Kidney (tissue), 14 donors: Measurements from ENCODE around the gene CRYBG1. TPM values are rescaled to one million over a fixed set of nuclear protein-coding genes. Genes with fewer than 3 reads are reported as not detected.

Experiments
- DNase-seq, 5 donors: peaks; one replicate each; pipeline ENCODE4 v3.0.0-alpha.2; 2013 to 2020
- FAIRE-seq: peaks from 2 replicates; lab custom pipeline; 2012; peaks lifted over from hg19 to GRCh38; lab: Jason Lieb, UNC
- H3K27ac ChIP-seq, 2 donors: one replicate each; pipeline ENCODE4 v1.7.0; 2013; ENCODE audit warnings: low read depth in 2 of 2, low read length in 2 of 2, inconsistent platforms in 1 of 2
- H3K27me3 ChIP-seq: one replicate; pipeline ENCODE4 v1.7.1; 2013; ENCODE audit warnings: low read length, inconsistent platforms; ENCODE audit not compliant: control insufficient read depth, insufficient read depth
- H3K36me3 ChIP-seq, 3 donors: one replicate each; pipeline versions ENCODE4 v1.7.0 to v1.7.1; 2013; ENCODE audit warnings: low read length in 3 of 3, control low read depth in 1 of 3, inconsistent platforms in 1 of 3; ENCODE audit not compliant: insufficient read depth in 3 of 3, control insufficient read depth in 2 of 3
- H3K4me1 ChIP-seq, 3 donors: one replicate each; pipeline versions ENCODE4 v1.7.0 to v1.7.1; 2013; ENCODE audit warnings: low read length in 3 of 3, inconsistent platforms in 1 of 3, low read depth in 1 of 3; ENCODE audit not compliant: control insufficient read depth in 2 of 3, insufficient read depth in 2 of 3
- H3K4me3 ChIP-seq, 3 donors: one replicate each; pipeline versions ENCODE4 v1.7.0 to v1.8.1; 2013; ENCODE audit warnings: low read length in 3 of 3, control low read depth in 1 of 3, inconsistent platforms in 1 of 3
- H3K9ac ChIP-seq, 3 donors: one replicate each; pipeline versions ENCODE4 v1.7.0 to v1.7.1; 2013; ENCODE audit warnings: low read length in 3 of 3, control low read depth in 1 of 3, inconsistent platforms in 1 of 3
- H3K9me3 ChIP-seq, 3 donors: one replicate each; pipeline versions ENCODE4 v1.7.0 to v1.7.1; 2013; ENCODE audit warnings: low read length in 3 of 3, control low read depth in 1 of 3, inconsistent platforms in 1 of 3; ENCODE audit not compliant: control insufficient read depth in 2 of 3, insufficient read depth in 1 of 3
- intact Hi-C: fragments of 100-400 bp; cut with DNase I; formaldehyde crosslinking; loops from one replicate; pipeline ENCODE4 v1.11.1; 2022
- polyA plus RNA-seq: library from polyadenylated mRNA; stranded (reverse); fragments of 350-450 nt; fragmentation: Illumina TruSeq; extraction: RNeasy Lipid Tissue Mini Kit (QIAGEN cat#74804); gene quantifications from one replicate; pipeline ENCODE4 v1.2.3, GENCODE V29; 2014; ENCODE audit warnings: low read depth, low replicate concordance; ENCODE audit not compliant: insufficient read depth
- total RNA-seq: library from RNA; stranded (reverse); fragmentation: NEBNext Ultra II Directional; extraction: Animal tissue kit (Norgen Biotek cat#: 25700); gene quantifications from one replicate; pipeline ENCODE4 v1.2.1, GENCODE V29; 2021
- TF ChIP-seq, protein P1 (sequence below): IDR thresholded peaks from 3 replicates; pipeline ENCODE4 v1.5.1; 2012; ENCODE audit warnings: mild to moderate bottlenecking, moderate library complexity, borderline replicate concordance; ENCODE audit not compliant: insufficient read depth; ENCODE audit errors: extremely low read depth
- donor health status: control.
- donor health status: control.
- donor health status: control.
- donor health status: control.
- donor health status: control.
- donor health status: DM: yes; HTN: yes; CAD: no.
- donor health status: Normal renal cell carcinoma (clear cell type).

Gene CRYBG1
- total and polyA plus RNA-seq, 2 donors from 2014 or later, result 7.0 to 32.6 TPM

DNA sequence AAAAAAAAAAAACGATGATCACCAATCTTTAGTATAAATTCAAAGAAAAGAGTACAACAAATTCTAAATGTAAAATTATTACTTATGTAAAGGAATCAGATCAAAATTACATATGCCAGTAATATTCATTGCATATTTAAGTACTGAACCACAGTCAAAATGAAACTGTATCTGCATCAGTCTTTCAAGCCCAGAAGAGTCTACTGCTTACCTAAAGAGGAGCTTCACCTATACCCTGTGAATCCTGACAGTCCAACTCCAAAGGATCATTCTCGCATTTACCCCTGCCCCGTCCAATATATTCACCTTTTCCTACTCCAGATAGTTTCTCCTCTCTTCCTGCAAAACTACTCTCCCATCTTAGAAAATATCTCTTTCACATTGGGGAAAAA is 44.1 kb upstream of the CRYBG1 start:
- Histone ChIP-seq H3K36me3 (peaks cover 0 to 8% (median 7%) of the 10 kb centered on the region in 3 donors), H3K27ac (no peak overlapping the region), H3K9me3 (no peaks in the 10 kb centered on the region), H3K9ac (no peak overlapping the region), H3K4me3 (no peak overlapping the region), H3K4me1 (no peaks in the 10 kb centered on the region), H3K27me3 (no peaks in the 10 kb centered on the region)
- intact Hi-C loops, result no loop called here
- DNase-seq (no peak), FAIRE-seq (no peak)
- TF ChIP-seq, protein P1, sequence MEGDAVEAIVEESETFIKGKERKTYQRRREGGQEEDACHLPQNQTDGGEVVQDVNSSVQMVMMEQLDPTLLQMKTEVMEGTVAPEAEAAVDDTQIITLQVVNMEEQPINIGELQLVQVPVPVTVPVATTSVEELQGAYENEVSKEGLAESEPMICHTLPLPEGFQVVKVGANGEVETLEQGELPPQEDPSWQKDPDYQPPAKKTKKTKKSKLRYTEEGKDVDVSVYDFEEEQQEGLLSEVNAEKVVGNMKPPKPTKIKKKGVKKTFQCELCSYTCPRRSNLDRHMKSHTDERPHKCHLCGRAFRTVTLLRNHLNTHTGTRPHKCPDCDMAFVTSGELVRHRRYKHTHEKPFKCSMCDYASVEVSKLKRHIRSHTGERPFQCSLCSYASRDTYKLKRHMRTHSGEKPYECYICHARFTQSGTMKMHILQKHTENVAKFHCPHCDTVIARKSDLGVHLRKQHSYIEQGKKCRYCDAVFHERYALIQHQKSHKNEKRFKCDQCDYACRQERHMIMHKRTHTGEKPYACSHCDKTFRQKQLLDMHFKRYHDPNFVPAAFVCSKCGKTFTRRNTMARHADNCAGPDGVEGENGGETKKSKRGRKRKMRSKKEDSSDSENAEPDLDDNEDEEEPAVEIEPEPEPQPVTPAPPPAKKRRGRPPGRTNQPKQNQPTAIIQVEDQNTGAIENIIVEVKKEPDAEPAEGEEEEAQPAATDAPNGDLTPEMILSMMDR, result no peak

DNA sequence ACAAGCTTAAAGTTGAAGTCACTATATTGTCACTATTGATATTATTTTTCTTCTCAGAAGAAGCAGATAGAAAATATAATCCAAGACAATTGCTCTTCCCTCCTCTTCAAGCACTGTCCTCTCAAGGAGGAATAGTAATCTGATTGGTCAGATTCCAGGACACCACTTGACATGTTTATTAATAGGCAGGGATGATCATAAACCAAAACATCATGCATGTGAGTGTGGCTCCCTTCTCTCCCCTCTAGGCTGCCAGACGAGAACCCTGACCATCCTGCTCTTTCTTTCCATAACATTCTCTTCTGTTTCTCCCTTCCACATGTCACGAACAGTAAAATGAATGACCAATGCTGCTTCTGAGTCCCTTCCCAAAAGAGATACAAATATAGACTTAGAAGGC is 42.5 kb upstream of the CRYBG1 start:
- FAIRE-seq, result no peak
- TF ChIP-seq, protein P1, result no peak
- H3K27ac ChIP-seq, result no peak overlapping the region
- no peak overlapping the region for H3K9ac ChIP-seq
- no peaks in the 10 kb centered on the region for H3K27me3 ChIP-seq
- peaks cover 0 to 7% (median 6%) of the 10 kb centered on the region in 3 donors for H3K36me3 ChIP-seq
- no peak for DNase-seq
- no peak overlapping the region for H3K4me3 ChIP-seq
- no peaks in the 10 kb centered on the region for H3K9me3 ChIP-seq
- no peaks in the 10 kb centered on the region for H3K4me1 ChIP-seq
- intact Hi-C loops, result no loop called here

DNA sequence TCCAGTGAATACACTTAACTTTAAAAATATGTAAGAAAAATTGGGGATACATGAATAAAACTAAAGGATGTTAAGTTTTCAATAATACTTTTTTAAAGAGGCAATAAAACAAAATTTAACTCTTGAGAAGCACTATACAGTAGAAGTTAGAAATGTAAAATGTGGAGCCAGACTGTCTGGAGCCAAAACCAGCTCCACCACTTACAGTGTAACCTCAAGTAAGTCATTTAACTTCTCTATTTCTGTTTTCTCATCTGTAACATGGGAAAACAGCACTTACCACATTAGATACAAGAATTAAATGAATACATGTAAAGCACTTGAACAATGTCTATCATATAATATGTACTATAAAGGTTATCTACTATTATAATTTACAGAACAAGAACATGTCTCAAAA is 41.7 kb upstream of the CRYBG1 start:
- intact Hi-C loops, result no loop called here
- FAIRE-seq (no peak), DNase-seq (no peak)
- Histone ChIP-seq H3K27me3 (no peaks in the 10 kb centered on the region), H3K4me3 (no peak overlapping the region), H3K9ac (no peak overlapping the region), H3K9me3 (no peaks in the 10 kb centered on the region), H3K4me1 (peaks cover 0 to 5% (median 0%) of the 10 kb centered on the region in 3 donors), H3K36me3 (peaks cover 0 to 7% (median 5%) of the 10 kb centered on the region in 3 donors), H3K27ac (no peak overlapping the region)
- TF ChIP-seq, protein P1, result no peak

DNA sequence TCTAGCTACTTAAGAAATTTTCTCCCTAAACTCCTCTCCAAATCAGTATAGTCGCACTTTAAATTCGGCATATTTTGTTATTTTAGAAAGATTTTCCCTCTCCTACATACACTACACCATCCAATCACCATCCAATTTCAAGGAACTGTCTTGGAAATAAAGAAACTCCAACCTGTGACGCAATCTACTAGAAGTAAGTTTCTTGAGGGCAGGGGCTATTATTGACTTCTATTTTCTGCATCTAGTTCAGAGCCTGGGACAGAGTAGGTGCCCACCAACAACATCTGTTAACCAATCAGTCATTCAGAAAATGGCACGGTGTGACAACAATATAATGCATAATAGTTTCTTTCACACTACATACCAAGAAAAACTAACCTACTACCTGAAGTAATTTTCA is 38.6 kb upstream of the CRYBG1 start:
- intact Hi-C loops, result no loop called here
- no peak for DNase-seq
- no peak overlapping the region for H3K4me3 ChIP-seq
- peaks cover 3 to 12% (median 5%) of the 10 kb centered on the region in 3 donors for H3K4me1 ChIP-seq
- H3K27me3 ChIP-seq, result no peaks in the 10 kb centered on the region
- H3K27ac ChIP-seq, result no peak overlapping the region
- no peak overlapping the region for H3K9ac ChIP-seq
- TF ChIP-seq, protein P1, result no peak
- FAIRE-seq, result no peak
- no peaks in the 10 kb centered on the region for H3K9me3 ChIP-seq
- H3K36me3 ChIP-seq, result no peaks in the 10 kb centered on the region
